ENCODE measurements around the gene ENTREP1. TPM values are rescaled to one million over a fixed set of nuclear protein-coding genes. Genes with fewer than 3 reads are reported as not detected.

Gene ENTREP1
- total RNA-seq, 1 donor from 2014 or later, result 30.1 TPM

- Histone ChIP-seq H3K4me1 (peaks cover under 1% of the 10 kb centered on the region), H3K4me3 (no peak overlapping the region), H3K27me3 (ENCODE audit: low read depth) (no peaks in the 10 kb centered on the region), H3K9me3 (no peaks in the 10 kb centered on the region), H3K36me3 (no peaks in the 10 kb centered on the region), H3K27ac (no peak overlapping the region)
- intact Hi-C loops (cut with DNase I), result no loop called here
- ATAC-seq (no peak), DNase-seq (no peak)
- TF ChIP-seq, protein P1, sequence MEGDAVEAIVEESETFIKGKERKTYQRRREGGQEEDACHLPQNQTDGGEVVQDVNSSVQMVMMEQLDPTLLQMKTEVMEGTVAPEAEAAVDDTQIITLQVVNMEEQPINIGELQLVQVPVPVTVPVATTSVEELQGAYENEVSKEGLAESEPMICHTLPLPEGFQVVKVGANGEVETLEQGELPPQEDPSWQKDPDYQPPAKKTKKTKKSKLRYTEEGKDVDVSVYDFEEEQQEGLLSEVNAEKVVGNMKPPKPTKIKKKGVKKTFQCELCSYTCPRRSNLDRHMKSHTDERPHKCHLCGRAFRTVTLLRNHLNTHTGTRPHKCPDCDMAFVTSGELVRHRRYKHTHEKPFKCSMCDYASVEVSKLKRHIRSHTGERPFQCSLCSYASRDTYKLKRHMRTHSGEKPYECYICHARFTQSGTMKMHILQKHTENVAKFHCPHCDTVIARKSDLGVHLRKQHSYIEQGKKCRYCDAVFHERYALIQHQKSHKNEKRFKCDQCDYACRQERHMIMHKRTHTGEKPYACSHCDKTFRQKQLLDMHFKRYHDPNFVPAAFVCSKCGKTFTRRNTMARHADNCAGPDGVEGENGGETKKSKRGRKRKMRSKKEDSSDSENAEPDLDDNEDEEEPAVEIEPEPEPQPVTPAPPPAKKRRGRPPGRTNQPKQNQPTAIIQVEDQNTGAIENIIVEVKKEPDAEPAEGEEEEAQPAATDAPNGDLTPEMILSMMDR (IDR thresholded peaks at IDR 0.05), result no peak
Measured at GRCh38 chr9:69292078-69292477, 32.9 kb upstream of the ENTREP1 start.

DNA sequence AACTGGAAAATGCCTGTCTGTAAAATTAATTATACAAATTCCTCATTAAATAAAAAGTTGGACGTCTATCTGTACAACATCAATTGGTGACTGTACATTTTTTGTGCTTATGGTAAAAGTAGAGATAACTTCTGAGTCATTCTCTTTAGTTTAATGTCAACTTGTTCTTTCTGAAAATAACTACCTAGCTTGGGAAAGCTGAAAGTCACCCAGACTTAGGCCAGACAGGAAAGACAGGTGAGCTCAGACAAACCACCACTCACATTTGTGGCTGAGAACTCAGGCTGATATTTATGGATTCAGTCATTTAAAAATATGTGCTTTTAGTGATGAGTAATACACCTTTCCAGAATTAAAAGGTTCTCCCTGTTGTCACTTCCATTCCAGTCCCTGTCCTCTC, 31.9 kb upstream of the ENTREP1 start:
- TF ChIP-seq, protein P1 (IDR thresholded peaks at IDR 0.05), result no peak
- Histone ChIP-seq H3K4me1 (peaks cover 3% of the 10 kb centered on the region), H3K9me3 (no peaks in the 10 kb centered on the region), H3K4me3 (no peak overlapping the region), H3K27ac (no peak overlapping the region), H3K36me3 (no peaks in the 10 kb centered on the region), H3K27me3 (ENCODE audit: low read depth) (no peaks in the 10 kb centered on the region)
- DNase-seq, result no peak
- intact Hi-C loops (cut with DNase I), result no loop called here
- ATAC-seq, result no peak

DNA sequence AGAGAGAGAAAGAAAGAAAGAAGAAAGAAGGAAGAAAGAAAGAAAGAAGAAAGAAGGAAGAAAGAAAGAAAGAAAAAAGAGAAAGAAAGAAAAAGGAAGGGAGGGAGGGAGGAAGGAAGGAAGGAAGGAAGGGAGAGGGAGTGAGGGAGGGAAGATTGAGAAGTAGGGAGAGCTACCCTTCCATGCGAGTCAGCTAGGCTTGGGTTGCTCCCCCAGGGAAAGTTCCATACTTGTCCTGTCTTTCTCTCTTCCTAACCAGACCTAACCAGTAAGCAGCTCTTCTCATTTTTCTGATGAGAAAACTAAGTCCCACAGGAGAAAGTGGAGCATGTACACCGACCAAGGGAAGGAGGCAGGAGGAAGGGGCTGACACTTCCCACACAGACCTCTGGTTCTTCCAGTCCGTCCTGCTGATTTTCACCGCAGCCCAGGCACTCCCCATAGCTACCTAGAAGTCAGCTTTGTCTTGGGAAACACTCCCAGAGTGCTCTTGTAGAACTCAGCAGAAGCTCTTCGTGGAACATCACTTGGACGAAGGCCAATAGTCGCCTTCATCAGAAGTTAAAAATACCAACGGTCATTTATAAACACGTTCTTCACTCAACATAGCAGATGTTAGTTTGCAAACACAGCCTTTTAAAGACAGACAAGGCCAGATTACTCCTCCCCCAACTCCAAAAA, 29.0 kb upstream of the ENTREP1 start:
- TF ChIP-seq, protein P1 (IDR thresholded peaks at IDR 0.05), result no peak
- Histone ChIP-seq H3K9me3 (no peaks in the 10 kb centered on the region), H3K36me3 (no peaks in the 10 kb centered on the region), H3K4me1 (peaks cover 3% of the 10 kb centered on the region), H3K27ac (peak overlapping the region; percentile 21), H3K4me3 (no peak overlapping the region), H3K27me3 (ENCODE audit: low read depth) (no peaks in the 10 kb centered on the region)
- intact Hi-C loops (cut with DNase I), result no loop called here
- no peak for DNase-seq
- no peak for ATAC-seq

DNA sequence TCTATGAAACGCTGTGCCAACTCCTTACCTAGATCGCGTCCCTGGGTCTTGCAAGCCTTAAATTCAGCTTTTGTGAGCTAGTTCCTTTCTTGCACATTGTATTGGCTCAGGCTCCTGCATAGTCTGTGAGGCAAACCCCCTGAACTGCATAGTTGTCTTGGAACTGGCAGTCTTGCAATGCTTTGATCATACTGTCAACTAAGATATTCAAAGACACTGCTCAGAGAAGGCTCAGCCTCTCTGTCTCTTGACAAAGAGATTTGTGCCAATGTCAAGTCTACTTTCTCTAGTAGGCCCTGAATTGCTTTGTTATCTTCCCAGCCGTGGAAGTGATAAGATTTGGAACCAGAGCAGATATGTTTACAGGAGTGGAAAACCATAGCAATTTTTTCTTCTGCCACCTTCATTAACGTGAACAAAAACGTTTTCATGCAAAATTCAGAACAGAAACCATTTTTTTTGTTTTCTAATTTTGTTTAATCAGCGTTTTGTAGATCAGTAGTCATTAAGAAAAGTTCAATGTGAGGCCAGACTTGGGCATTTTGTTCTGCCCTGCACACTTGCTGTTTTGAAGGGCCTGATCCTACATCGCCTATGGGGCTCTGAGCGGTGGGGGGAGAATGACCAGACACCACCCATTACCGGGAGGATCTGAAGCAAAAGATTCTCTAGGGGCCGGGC, 27.6 kb upstream of the ENTREP1 start:
- TF ChIP-seq, protein P1 (IDR thresholded peaks at IDR 0.05), result no peak
- intact Hi-C loops (cut with DNase I), result no loop called here
- no peak overlapping the region for H3K27ac ChIP-seq
- no peaks in the 10 kb centered on the region for H3K9me3 ChIP-seq
- no peak for DNase-seq
- ATAC-seq, result peak; percentile 34 to 57
- H3K4me1 ChIP-seq, result peaks cover 3% of the 10 kb centered on the region
- H3K27me3 ChIP-seq (ENCODE audit: low read depth), result no peaks in the 10 kb centered on the region
- no peak overlapping the region for H3K4me3 ChIP-seq
- no peaks in the 10 kb centered on the region for H3K36me3 ChIP-seq

- Histone ChIP-seq H3K27ac (no peak overlapping the region), H3K4me3 (no peak overlapping the region), H3K27me3 (ENCODE audit: low read depth) (no peaks in the 10 kb centered on the region), H3K4me1 (peaks cover 3% of the 10 kb centered on the region), H3K9me3 (no peaks in the 10 kb centered on the region), H3K36me3 (no peaks in the 10 kb centered on the region)
- intact Hi-C loops (cut with DNase I), result no loop called here
- TF ChIP-seq, protein P1 (IDR thresholded peaks at IDR 0.05), result no peak
- DNase-seq (no peak), ATAC-seq (no peak)
Measured at GRCh38 chr9:69299315-69299714, 25.7 kb upstream of the ENTREP1 start.
